Small intestine (tissue), 7 donors: ENCODE results near the gene TAS2R43. TPM values are rescaled to one million over a fixed set of nuclear protein-coding genes. Genes with fewer than 3 reads are reported as not detected.
"Not testable (repeated sequence)": the region's sequence is repeated elsewhere in the genome, so short reads cannot be mapped to it uniquely, and the experiment has no call there.

Experiments used
- DNase-seq, 2 donors: peaks; one replicate each; pipeline versions ENCODE4 v3.0.0 to v3.0.0-alpha.2; 2013
- FAIRE-seq: peaks from 2 replicates; lab custom pipeline; 2012; peaks lifted over from hg19 to GRCh38; lab: Jason Lieb, UNC
- H3K27ac ChIP-seq, 3 donors: one replicate each; pipeline ENCODE4 v1.5.1; 2013; ENCODE audit warnings: low read length in 2 of 3, mild to moderate bottlenecking in 2 of 3, control low read depth in 1 of 3, inconsistent platforms in 1 of 3, low read depth in 1 of 3, moderate library complexity in 1 of 3
- H3K27me3 ChIP-seq, 3 donors: one replicate each; pipeline ENCODE4 v1.6.1; 2013; ENCODE audit warnings: low read length in 3 of 3, inconsistent platforms in 1 of 3; ENCODE audit not compliant: control insufficient read depth in 3 of 3, insufficient read depth in 3 of 3
- H3K36me3 ChIP-seq, 3 donors: one replicate each; pipeline ENCODE4 v1.6.1; 2013; ENCODE audit warnings: low read length in 3 of 3, inconsistent platforms in 1 of 3, low read depth in 1 of 3, mild to moderate bottlenecking in 1 of 3, moderate library complexity in 1 of 3; ENCODE audit not compliant: control insufficient read depth in 3 of 3, insufficient read depth in 2 of 3
- H3K4me1 ChIP-seq, 3 donors: one replicate each; pipeline ENCODE4 v1.6.1; 2013; ENCODE audit warnings: low read length in 2 of 3, inconsistent platforms in 1 of 3, low read depth in 1 of 3, mild to moderate bottlenecking in 1 of 3, moderate library complexity in 1 of 3; ENCODE audit not compliant: control insufficient read depth in 3 of 3, insufficient read depth in 2 of 3
- H3K4me3 ChIP-seq, 3 donors: one replicate each; pipeline ENCODE4 v1.5.1; 2013; ENCODE audit warnings: low read length in 3 of 3, control low read depth in 1 of 3, inconsistent platforms in 1 of 3, low read depth in 1 of 3, mild to moderate bottlenecking in 1 of 3, moderate library complexity in 1 of 3
- H3K9me3 ChIP-seq, 2 donors: one replicate each; pipeline ENCODE4 v1.6.1; 2013; ENCODE audit warnings: low read depth in 1 of 2, low read length in 1 of 2; ENCODE audit not compliant: control insufficient read depth in 2 of 2, insufficient read depth in 1 of 2
- WGBS, 3 donors: extraction: QIAGEN DNeasy Blood & Tissue Kit; methylation state at CpG; one replicate each; pipeline ENCODE4 v1.1.7; 2013; 5-methylcytosine and 5-hydroxymethylcytosine counted together
- polyA plus RNA-seq, 4 donors: library from polyadenylated mRNA; stranded (reverse) in 3 of 4; unstranded in 1 of 4; fragments of 200-250 nt in 3 of 4; fragments of 120-200 nt in 1 of 4; gene quantifications; one replicate each; pipeline versions ENCODE4 v1.2.1 to v1.2.3, GENCODE V29; 2013
- donor health status: healthy with polysubstance abuse.
- donor health status: control.
- donor health status: control.
- donor health status: Bipolar disorder and iron deficiency.
- donor health status: healthy.

TAS2R43 gene
- polyA plus RNA-seq, 4 donors = 0.07 to 0.35 TPM; not detected in 2

GRCh38 chr12:11078246-11078645, 13.9 kb downstream of the TAS2R43 start:
- DNase-seq = no peak
- Histone ChIP-seq H3K9me3 (peaks cover 0 to 3% of the 10 kb centered on the region in 2 donors), H3K27ac (no peak overlapping the region), H3K36me3 (peaks cover 0 to 2% (median 0%) of the 10 kb centered on the region in 3 donors), H3K27me3 (no peaks in the 10 kb centered on the region), H3K4me3 (no peak overlapping the region), H3K4me1 (no peaks in the 10 kb centered on the region)
- no peak for FAIRE-seq
- WGBS, 3 donors = 90 to 100% (median 95%) methylated on average over 1 of the region's 1 CpG

GRCh38 chr12:11075642-11076041, 16.5 kb downstream of the TAS2R43 start:
- Histone ChIP-seq H3K27me3 (no peaks in the 10 kb centered on the region), H3K36me3 (peaks cover 0 to 2% (median 0%) of the 10 kb centered on the region in 3 donors), H3K4me3 (no peak overlapping the region), H3K4me1 (no peaks in the 10 kb centered on the region), H3K27ac (no peak overlapping the region), H3K9me3 (no peaks in the 10 kb centered on the region)
- FAIRE-seq (no peak), DNase-seq (no peak)
- WGBS, 3 donors = 43 to 74% (median 70%) methylated on average over 3 of the region's 3 CpGs

- no peak overlapping the region for H3K4me3 ChIP-seq
- peaks cover 0 to 2% (median 0%) of the 10 kb centered on the region in 3 donors for H3K36me3 ChIP-seq
- FAIRE-seq (no peak), DNase-seq (no peak)
- no peak overlapping the region for H3K27ac ChIP-seq
- no peaks in the 10 kb centered on the region for H3K4me1 ChIP-seq
- H3K27me3 ChIP-seq = no peaks in the 10 kb centered on the region
- peaks cover 0 to 3% of the 10 kb centered on the region in 2 donors for H3K9me3 ChIP-seq
- WGBS, 3 donors = 54 to 64% (median 59%) methylated on average over 4 of the region's 4 CpGs
Observed at GRCh38 chr12:11071414-11071813, 20.7 kb downstream of the TAS2R43 start.

- no peaks in the 10 kb centered on the region for H3K4me1 ChIP-seq
- peaks cover 0 to 2% (median 0%) of the 10 kb centered on the region in 3 donors for H3K36me3 ChIP-seq
- H3K4me3 ChIP-seq = no peak overlapping the region
- 67 to 93% methylated on average over 1 of the region's 1 CpG; no CpG with 5 or more reads in 1 of the 3 donors for WGBS, 3 donors
- peaks cover 0 to 3% of the 10 kb centered on the region in 2 donors for H3K9me3 ChIP-seq
- H3K27me3 ChIP-seq = no peaks in the 10 kb centered on the region
- FAIRE-seq (no peak), DNase-seq (no peak)
- H3K27ac ChIP-seq = no peak overlapping the region
Observed at GRCh38 chr12:11070999-11071398, 21.1 kb downstream of the TAS2R43 start.

- FAIRE-seq = no peak
- peaks cover 0 to 3% of the 10 kb centered on the region in 2 donors for H3K9me3 ChIP-seq
- no peak for DNase-seq
- peaks cover 0 to 2% (median 0%) of the 10 kb centered on the region in 3 donors for H3K36me3 ChIP-seq
- H3K27me3 ChIP-seq = no peaks in the 10 kb centered on the region
- H3K27ac ChIP-seq = no peak overlapping the region
- WGBS, 3 donors = 80 to 88% (median 86%) methylated on average over 5 of the region's 5 CpGs
- H3K4me1 ChIP-seq = no peaks in the 10 kb centered on the region
- H3K4me3 ChIP-seq = no peak overlapping the region
Observed at GRCh38 chr12:11069854-11070365, 22.2 kb downstream of the TAS2R43 start.

GRCh38 chr12:11067514-11067913, 24.6 kb downstream of the TAS2R43 start:
- H3K4me3 ChIP-seq = no peak overlapping the region
- FAIRE-seq (no peak), DNase-seq (no peak)
- no peak overlapping the region for H3K27ac ChIP-seq
- no peaks in the 10 kb centered on the region for H3K4me1 ChIP-seq
- peaks cover 0 to 3% of the 10 kb centered on the region in 2 donors for H3K9me3 ChIP-seq
- no peaks in the 10 kb centered on the region for H3K27me3 ChIP-seq
- WGBS, 3 donors = 26 to 54% (median 47%) methylated on average over 2 of the region's 2 CpGs
- no peaks in the 10 kb centered on the region for H3K36me3 ChIP-seq

- WGBS, 3 donors = 87 to 98% (median 94%) methylated on average over 1 of the region's 1 CpG
- not testable (repeated sequence) for H3K4me1 ChIP-seq, H3K27me3 ChIP-seq, H3K9me3 ChIP-seq, H3K27ac ChIP-seq, H3K36me3 ChIP-seq, DNase-seq, H3K4me3 ChIP-seq
- FAIRE-seq = peak; percentile 19
Observed at GRCh38 chr12:11062194-11062593, 29.9 kb downstream of the TAS2R43 start, which contains the start of gene TAS2R46. TAS2R46 (minus strand) TSS chr12:11062294; CDS start chr12:11062294, 0 bp downstream.

GRCh38 chr12:11059784-11060183, 32.3 kb downstream of the TAS2R43 start:
- Histone ChIP-seq H3K36me3 (no peaks in the 10 kb centered on the region), H3K9me3 (no peaks in the 10 kb centered on the region), H3K4me3 (no peak overlapping the region), H3K4me1 (no peaks in the 10 kb centered on the region), H3K27ac (no peak overlapping the region), H3K27me3 (no peaks in the 10 kb centered on the region)
- DNase-seq = no peak
- no peak for FAIRE-seq

GRCh38 chr12:11059041-11059440, 33.1 kb downstream of the TAS2R43 start:
- H3K27ac ChIP-seq = no peak overlapping the region
- no peaks in the 10 kb centered on the region for H3K9me3 ChIP-seq
- FAIRE-seq (no peak), DNase-seq (no peak)
- no peaks in the 10 kb centered on the region for H3K36me3 ChIP-seq
- H3K27me3 ChIP-seq = no peaks in the 10 kb centered on the region
- WGBS, 3 donors = 97% methylated on average over 3 of the region's 3 CpGs
- no peak overlapping the region for H3K4me3 ChIP-seq
- no peaks in the 10 kb centered on the region for H3K4me1 ChIP-seq
